ENCODE data around the gene MRPL1. TPM values are rescaled to one million over a fixed set of nuclear protein-coding genes. Genes with fewer than 3 reads are reported as not detected.

The MRPL1 gene
- total RNA-seq, 1 donor from 2014 or later = 48.5 TPM

DNA sequence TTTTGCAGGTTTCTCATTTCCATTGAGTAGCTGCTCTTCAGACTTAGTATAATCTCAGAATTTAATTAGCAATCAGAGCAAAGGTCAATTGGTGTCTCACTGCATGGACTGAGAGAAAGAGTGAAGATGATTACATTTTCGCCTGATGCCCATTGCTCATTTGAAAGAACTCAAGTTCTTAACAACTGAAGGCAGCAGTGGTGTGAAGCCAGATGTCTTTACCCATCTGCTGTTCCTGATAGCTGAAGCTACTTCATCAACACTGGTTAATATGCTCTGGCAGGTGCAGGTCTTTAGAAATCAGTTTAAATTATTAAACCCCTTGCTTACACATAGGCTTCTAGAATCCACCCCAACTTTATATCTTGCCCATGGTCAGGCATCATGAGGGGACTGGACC lies 130.0 kb downstream of the MRPL1 start:
- Histone ChIP-seq H3F3A (ENCODE audit: low read depth) (no peaks in the 10 kb centered on the region), H2AFZ (replicated peaks) (no peak overlapping the region), H3K4me3 (no peak overlapping the region), H4K20me1 (ENCODE audit: low read depth) (no peaks in the 10 kb centered on the region), H3K27me3 (no peaks in the 10 kb centered on the region), H3K9ac (no peak overlapping the region), H3K9me3 (ENCODE audit: low read depth) (no peaks in the 10 kb centered on the region), H3K79me2 (ENCODE audit: low read depth) (no peaks in the 10 kb centered on the region), H3K36me3 (no peaks in the 10 kb centered on the region), H3K27ac (no peak overlapping the region), H3K4me2 (no peak overlapping the region), H3K4me1 (no peaks in the 10 kb centered on the region)
- DNase-seq (ENCODE audit: low spot score) = no peak
- H3K27me3 Mint-ChIP-seq (ENCODE audit: insufficient read depth, low read depth) = no peaks in the 10 kb centered on the region
- no peak overlapping the region for H3K4me3 Mint-ChIP-seq
- TF ChIP-seq EZH2phosphoT487 (IDR thresholded peaks at IDR 0.05) (no peak), CTCF (IDR thresholded peaks at IDR 0.05) (no peak), EZH2 (IDR thresholded peaks at IDR 0.05) (no peak)
- H3K4me1 Mint-ChIP-seq = peaks cover 17% of the 10 kb centered on the region
- no peaks in the 10 kb centered on the region for H3K36me3 Mint-ChIP-seq
- no peaks in the 10 kb centered on the region for H3K9me3 Mint-ChIP-seq
- H3K27ac Mint-ChIP-seq = no peak overlapping the region

GRCh38 chr4:77994194-77994721 lies 131.6 kb downstream of the MRPL1 start:
- H3K27ac Mint-ChIP-seq = no peak overlapping the region
- H2AFZ ChIP-seq (replicated peaks) = peak overlapping the region; percentile 71

DNA sequence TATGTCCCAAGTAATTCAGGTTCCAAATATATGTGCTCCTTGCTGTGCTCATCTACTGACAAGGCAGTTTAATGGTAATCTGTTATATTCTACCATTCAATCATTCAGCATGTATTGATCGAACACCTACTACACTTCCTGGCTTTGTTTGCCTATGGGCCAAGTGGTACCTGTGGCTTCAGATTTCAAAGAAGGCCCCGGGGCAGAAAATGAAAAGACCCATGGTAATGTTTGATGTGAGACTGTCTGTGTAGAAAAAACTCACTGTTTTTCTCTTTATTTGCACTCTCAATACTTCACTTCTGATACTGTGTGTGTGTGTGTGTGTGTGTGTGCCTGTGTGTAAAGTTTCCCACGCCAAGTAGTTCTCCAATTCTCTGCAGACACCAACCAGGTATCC lies 133.4 kb downstream of the MRPL1 start:
- Histone ChIP-seq H3K27ac (no peak overlapping the region), H3K36me3 (no peaks in the 10 kb centered on the region), H3K79me2 (ENCODE audit: low read depth) (no peaks in the 10 kb centered on the region), H3K4me1 (no peaks in the 10 kb centered on the region), H3K27me3 (no peaks in the 10 kb centered on the region), H2AFZ (replicated peaks) (no peak overlapping the region), H4K20me1 (ENCODE audit: low read depth) (no peaks in the 10 kb centered on the region), H3K4me2 (no peak overlapping the region), H3K9ac (no peak overlapping the region), H3F3A (ENCODE audit: low read depth) (no peaks in the 10 kb centered on the region), H3K4me3 (no peak overlapping the region), H3K9me3 (ENCODE audit: low read depth) (no peaks in the 10 kb centered on the region)
- TF ChIP-seq CTCF (IDR thresholded peaks at IDR 0.05) (no peak), EZH2phosphoT487 (IDR thresholded peaks at IDR 0.05) (no peak), EZH2 (IDR thresholded peaks at IDR 0.05) (no peak)
- peaks cover 9% of the 10 kb centered on the region for H3K4me1 Mint-ChIP-seq
- no peaks in the 10 kb centered on the region for H3K27me3 Mint-ChIP-seq (ENCODE audit: insufficient read depth, low read depth)
- no peak for DNase-seq (ENCODE audit: low spot score)
- H3K9me3 Mint-ChIP-seq = no peaks in the 10 kb centered on the region
- H3K4me3 Mint-ChIP-seq = no peak overlapping the region
- no peak overlapping the region for H3K27ac Mint-ChIP-seq
- H3K36me3 Mint-ChIP-seq = no peaks in the 10 kb centered on the region

More at GRCh38 chr4:77994194-77994721, 131.6 kb downstream of the MRPL1 start:
- H3K36me3 Mint-ChIP-seq = no peaks in the 10 kb centered on the region
- H3K4me3 Mint-ChIP-seq = no peak overlapping the region
- peaks cover 17% of the 10 kb centered on the region for H3K4me1 Mint-ChIP-seq
- peak; percentile 85 for DNase-seq (ENCODE audit: low spot score)
- no peaks in the 10 kb centered on the region for H3K27me3 Mint-ChIP-seq (ENCODE audit: insufficient read depth, low read depth)
- Histone ChIP-seq H3K27me3 (no peaks in the 10 kb centered on the region), H3K4me3 (no peak overlapping the region), H3K79me2 (ENCODE audit: low read depth) (no peaks in the 10 kb centered on the region), H3K36me3 (no peaks in the 10 kb centered on the region), H3K27ac (no peak overlapping the region), H4K20me1 (ENCODE audit: low read depth) (no peaks in the 10 kb centered on the region), H3K9ac (no peak overlapping the region), H3K4me1 (no peaks in the 10 kb centered on the region), H3K9me3 (ENCODE audit: low read depth) (no peaks in the 10 kb centered on the region), H3K4me2 (no peak overlapping the region), H3F3A (ENCODE audit: low read depth) (no peaks in the 10 kb centered on the region)
- peak; percentile 78 for TF ChIP-seq CTCF (IDR thresholded peaks at IDR 0.05)
- no peak for TF ChIP-seq EZH2 (IDR thresholded peaks at IDR 0.05)
- no peak for TF ChIP-seq EZH2phosphoT487 (IDR thresholded peaks at IDR 0.05)
- no peaks in the 10 kb centered on the region for H3K9me3 Mint-ChIP-seq

Data from neural progenitor cell (in vitro differentiated cells).